SKM-1 treated with dmso at 0.1 percent for 144 hours (cell line): ENCODE measurements around the gene C1orf74.
A peak's percentile ranks its signal among the peaks of the same experiment; 100 is the strongest.

ENCODE experiments used
- DNase-seq: peaks from one replicate; lab custom pipeline; 2025; ENCODE audit not compliant: unreplicated experiment; lab: John Stamatoyannopoulos, UW

The C1orf74 gene

GRCh38 chr1:209772126-209772525, 12.2 kb downstream of the C1orf74 start:
- DNase-seq = no peak

DNA sequence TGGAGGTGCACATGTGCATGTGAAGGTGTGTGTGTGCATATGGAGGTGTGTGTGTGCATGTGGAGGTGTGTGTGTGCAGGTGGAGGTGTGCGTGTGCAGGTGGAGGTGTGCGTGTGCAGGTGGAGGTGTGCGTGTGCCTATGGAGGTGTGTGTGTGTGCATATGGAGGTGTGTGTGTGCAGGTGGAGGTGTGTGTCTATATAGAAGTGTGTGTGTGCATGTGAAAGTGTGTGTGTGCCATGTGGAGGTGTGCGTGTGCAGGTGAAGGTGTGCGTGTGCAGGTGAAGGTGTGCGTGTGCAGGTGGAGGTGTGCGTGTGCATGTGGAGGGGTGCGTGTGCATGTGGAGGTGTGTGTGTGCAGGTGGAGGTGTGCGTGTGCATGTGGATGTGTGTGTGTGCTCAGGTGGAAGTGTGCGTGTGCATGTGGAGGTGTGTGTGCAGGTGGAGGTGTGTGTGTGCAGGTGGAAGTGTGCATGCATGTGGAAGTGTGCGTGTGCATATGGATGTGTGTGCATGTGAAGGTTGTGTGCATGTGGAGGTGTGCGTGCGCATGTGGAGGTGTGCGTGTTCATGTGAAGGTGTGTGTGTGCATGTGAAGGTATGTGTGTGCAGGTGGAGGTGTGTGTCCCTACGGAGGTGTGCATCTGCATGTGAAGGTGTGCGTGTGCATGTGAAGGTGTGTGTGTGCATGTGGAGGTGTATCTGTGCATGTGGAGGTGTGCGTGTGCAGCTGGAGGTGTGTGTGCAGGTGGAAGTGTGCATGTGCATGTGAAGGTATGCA, 13.5 kb downstream of the C1orf74 start:
- DNase-seq = no peak

- DNase-seq = peak; percentile 34
Measured at GRCh38 chr1:209769971-209770370, 14.4 kb downstream of the C1orf74 start.

- DNase-seq = peak; percentile 81
Measured at GRCh38 chr1:209769171-209769904, 15.0 kb downstream of the C1orf74 start.

- DNase-seq = peak; percentile 55
Measured at GRCh38 chr1:209768354-209768774, 16.0 kb downstream of the C1orf74 start.

DNA sequence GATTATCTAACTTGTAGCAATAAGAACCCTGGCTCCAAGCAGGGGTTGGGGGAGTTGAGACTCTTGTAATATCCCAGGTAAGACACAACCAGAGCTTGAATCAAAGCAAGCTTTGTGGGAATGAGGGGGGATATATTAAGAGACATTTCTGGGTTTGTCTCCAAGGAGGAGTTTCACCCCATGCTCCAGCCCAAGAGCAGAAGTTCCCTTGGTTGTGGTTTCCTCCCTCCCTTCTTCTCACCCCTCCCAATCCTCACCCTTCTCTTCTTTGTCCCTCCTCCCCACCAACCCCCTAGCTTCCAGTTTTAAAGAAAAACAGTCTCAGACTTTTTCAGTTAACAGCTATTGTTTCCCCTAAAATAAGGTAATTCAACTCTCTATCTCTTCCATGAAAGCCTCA, 16.7 kb downstream of the C1orf74 start:
- DNase-seq = peak; percentile 69

- no peak for DNase-seq
Measured at GRCh38 chr1:209767096-209767495, 17.3 kb downstream of the C1orf74 start.

GRCh38 chr1:209766051-209766450, 18.3 kb downstream of the C1orf74 start:
- DNase-seq = peak; percentile 93

DNA sequence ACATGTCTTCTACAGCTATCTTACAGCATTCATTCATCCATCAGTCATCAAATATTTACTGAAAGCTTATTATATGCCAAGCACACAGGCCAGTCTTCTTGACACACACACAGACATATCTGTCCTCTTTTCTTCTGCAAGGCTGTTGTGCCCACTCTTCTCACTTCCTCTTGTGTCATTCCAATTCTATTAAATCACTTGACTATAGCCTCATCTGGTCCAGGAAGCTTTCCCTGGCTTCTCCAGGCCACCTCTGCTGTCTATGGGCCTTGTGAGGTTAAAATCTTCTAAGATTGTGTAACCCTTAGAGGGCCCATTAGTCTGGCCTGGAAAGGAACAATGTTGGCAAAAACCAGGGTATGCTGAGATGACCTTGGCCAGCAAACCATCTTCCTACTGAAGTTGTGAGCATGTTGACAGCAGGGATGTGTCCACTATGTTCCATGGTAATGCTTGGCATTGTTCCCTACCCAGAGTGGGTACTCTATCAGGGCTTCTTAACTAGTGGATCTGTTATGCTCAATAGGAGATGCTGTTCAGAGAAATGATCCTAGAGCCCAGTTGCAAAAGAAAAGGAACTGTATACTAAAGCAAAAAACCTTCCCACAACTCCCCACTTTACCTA, 23.2 kb downstream of the C1orf74 start:
- no peak for DNase-seq

DNA sequence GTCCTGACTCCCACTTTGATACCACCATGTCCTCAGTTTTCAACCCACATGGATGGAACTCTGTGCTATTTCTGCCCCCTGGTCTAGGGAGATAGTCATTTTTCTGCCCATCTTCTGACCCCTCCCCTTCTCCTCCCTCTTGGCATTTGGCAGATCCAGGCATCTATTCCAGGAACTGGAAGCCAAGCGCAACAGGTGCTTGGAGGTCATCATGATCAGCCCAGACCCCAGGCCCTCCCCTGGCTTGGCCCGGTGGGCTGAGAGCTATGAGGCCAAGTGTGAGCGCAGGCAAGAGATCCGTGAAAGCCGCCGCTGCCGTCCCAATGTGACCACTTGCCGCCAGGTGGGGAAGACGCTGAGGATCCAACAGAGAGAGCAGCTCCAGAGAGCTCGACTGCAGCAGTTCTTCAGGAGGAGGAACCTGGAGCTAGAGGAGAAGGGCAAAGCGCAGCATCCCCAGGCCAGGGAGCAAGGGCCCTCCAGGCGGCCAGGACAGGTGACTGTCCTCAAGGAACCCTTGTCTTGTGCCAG, 24.5 kb downstream of the C1orf74 start:
- DNase-seq = no peak

- DNase-seq = no peak
Measured at GRCh38 chr1:209758400-209758799, 26.0 kb downstream of the C1orf74 start.

- DNase-seq = peak; percentile 91
Measured at GRCh38 chr1:209756615-209757445, 27.5 kb downstream of the C1orf74 start.

DNA sequence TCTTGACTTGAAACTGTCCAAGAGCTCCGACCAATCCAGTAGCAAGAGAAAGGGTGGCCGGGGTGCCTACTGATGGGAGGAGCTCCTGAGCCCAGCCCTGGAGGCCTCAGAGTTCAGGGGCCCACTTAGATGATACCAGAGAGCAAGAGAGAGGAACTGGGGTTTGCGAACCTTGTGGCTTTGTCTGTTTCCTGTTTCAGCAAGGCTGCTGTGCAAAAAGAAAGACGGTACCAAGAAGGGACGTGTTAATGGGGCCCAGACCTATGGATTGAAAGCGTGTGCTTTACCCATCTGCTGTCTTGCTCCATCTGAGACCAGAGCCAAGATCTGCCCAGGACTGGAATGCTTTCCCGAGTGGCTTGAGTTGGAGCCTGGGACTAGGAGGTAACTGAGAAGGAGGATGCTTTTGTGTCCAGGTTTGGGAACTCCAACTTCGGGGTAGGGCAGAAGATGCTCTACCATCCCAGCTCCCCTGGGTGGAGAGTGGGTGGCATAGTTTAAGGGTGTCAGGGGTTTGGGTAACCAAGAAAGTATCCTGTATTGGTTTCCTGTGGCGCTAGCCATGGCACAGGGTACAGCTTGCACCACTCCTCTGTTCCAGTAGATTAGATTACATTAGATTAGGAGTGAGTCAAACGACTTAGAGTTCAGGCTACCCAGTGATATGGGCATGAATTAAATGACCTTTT, 28.3 kb downstream of the C1orf74 start, which contains the start of gene TRAF3IP3:
TRAF3IP3 (plus strand) TSS at position 128 of the 689 bp plus-strand sequence. CDS start 3,987 bp downstream, outside the sequence.
- peak; percentile 99 for DNase-seq

- DNase-seq = no peak
Measured at GRCh38 chr1:209755256-209755655, 29.1 kb downstream of the C1orf74 start.

DNA sequence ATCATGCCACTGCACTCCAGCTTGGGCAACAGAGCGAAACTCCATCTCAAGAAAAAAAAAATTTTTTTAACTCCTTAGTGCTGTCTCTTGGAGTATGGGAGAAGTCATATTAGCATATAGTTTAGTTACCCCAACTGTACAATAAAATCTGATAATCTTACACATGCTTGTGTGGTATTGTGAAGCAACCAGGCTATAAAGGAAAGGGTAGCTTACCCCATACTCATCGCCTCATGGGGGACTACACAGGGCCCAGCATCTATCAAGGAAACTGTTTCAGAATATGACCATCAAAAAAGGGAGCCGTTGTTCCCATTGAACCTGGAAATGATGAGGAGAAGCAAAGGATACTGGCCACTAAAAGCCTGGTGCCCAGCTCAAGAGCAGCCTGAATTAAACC, 31.5 kb downstream of the C1orf74 start:
- DNase-seq = no peak

DNA sequence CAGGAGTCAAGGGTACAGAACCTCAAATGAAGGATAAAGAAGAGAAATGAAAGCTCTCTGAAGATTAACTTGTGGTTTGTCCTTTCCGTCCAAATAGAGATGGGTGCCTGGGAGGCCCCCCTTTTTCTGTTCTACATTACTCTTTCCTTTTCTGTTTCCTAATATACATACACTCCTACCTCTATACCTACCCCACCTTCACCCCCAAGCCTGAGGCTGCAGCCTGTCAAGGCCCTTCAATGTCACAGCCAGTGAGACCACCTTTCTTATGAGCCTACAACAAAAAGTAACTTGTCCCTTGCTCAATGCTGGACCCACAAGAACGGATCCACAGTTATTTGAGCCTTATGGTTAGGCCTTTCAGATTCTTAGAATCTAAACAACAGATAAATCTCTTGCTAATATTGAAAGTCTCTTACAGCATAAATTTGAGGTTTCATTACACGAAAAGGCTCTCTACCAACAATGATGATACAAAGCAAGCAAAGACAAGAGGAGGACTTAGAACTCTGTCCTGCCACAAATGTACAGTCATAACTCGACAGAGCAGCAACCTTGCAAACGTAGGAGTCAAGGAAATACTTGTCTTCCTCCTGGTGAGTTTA, 32.6 kb downstream of the C1orf74 start:
- DNase-seq = no peak

- no peak for DNase-seq
Measured at GRCh38 chr1:209749670-209750323, 34.6 kb downstream of the C1orf74 start.

- no peak for DNase-seq
Measured at GRCh38 chr1:209749205-209749604, 35.2 kb downstream of the C1orf74 start.

DNA sequence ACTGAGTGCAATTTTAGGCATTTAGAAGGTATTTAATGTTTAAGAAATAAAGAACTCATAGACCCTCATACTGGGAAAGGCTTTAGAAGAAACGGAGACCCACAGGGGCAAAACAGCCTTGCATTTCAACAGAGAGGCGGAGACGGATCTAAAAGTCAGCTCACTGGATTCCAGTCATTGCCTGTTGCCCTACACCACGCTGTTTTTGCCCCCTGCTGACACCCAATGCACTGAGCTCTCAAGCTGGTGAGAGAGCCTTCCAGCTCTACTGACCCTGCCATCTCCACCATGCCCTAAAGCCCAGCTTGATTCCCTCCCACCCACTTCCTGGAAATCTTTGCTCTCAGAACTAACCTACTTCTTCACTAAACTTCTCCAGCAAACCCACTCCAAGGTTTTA, 35.7 kb downstream of the C1orf74 start:
- no peak for DNase-seq
